HL-60 (cell line): ENCODE data around the gene GTF3C1.

Source experiments
- GABPA ChIP-seq: IDR thresholded peaks from 2 replicates; pipeline ENCODE4 v1.6.1; 2012; ENCODE audit warnings: low read depth
- TF ChIP-seq, protein P1 (sequence below): IDR thresholded peaks from one replicate; pipeline ENCODE4 v1.5.1; 2011; ENCODE audit warnings: low read length, control low read depth, inconsistent platforms; ENCODE audit not compliant: insufficient read depth
- TF ChIP-seq, protein P2 (sequence below): IDR thresholded peaks from 2 replicates; pipeline ENCODE4 v1.6.1; 2012; ENCODE audit warnings: low read depth; ENCODE audit not compliant: insufficient replicate concordance

GRCh38 chr16:27597361-27597760 lies 47.6 kb upstream of the GTF3C1 start:
- TF ChIP-seq, protein P1, sequence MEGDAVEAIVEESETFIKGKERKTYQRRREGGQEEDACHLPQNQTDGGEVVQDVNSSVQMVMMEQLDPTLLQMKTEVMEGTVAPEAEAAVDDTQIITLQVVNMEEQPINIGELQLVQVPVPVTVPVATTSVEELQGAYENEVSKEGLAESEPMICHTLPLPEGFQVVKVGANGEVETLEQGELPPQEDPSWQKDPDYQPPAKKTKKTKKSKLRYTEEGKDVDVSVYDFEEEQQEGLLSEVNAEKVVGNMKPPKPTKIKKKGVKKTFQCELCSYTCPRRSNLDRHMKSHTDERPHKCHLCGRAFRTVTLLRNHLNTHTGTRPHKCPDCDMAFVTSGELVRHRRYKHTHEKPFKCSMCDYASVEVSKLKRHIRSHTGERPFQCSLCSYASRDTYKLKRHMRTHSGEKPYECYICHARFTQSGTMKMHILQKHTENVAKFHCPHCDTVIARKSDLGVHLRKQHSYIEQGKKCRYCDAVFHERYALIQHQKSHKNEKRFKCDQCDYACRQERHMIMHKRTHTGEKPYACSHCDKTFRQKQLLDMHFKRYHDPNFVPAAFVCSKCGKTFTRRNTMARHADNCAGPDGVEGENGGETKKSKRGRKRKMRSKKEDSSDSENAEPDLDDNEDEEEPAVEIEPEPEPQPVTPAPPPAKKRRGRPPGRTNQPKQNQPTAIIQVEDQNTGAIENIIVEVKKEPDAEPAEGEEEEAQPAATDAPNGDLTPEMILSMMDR: no peak
- TF ChIP-seq, protein P2, sequence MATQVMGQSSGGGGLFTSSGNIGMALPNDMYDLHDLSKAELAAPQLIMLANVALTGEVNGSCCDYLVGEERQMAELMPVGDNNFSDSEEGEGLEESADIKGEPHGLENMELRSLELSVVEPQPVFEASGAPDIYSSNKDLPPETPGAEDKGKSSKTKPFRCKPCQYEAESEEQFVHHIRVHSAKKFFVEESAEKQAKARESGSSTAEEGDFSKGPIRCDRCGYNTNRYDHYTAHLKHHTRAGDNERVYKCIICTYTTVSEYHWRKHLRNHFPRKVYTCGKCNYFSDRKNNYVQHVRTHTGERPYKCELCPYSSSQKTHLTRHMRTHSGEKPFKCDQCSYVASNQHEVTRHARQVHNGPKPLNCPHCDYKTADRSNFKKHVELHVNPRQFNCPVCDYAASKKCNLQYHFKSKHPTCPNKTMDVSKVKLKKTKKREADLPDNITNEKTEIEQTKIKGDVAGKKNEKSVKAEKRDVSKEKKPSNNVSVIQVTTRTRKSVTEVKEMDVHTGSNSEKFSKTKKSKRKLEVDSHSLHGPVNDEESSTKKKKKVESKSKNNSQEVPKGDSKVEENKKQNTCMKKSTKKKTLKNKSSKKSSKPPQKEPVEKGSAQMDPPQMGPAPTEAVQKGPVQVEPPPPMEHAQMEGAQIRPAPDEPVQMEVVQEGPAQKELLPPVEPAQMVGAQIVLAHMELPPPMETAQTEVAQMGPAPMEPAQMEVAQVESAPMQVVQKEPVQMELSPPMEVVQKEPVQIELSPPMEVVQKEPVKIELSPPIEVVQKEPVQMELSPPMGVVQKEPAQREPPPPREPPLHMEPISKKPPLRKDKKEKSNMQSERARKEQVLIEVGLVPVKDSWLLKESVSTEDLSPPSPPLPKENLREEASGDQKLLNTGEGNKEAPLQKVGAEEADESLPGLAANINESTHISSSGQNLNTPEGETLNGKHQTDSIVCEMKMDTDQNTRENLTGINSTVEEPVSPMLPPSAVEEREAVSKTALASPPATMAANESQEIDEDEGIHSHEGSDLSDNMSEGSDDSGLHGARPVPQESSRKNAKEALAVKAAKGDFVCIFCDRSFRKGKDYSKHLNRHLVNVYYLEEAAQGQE: no peak
- no peak for TF ChIP-seq GABPA
